ENCODE data around the gene DICER1. TPM values are rescaled to one million over a fixed set of nuclear protein-coding genes. Genes with fewer than 3 reads are reported as not detected.

DICER1 gene
- total and polyA plus RNA-seq, 2 experiments from 2014 or later, result 21.4 to 59.2 TPM

GRCh38 chr14:95185033-95185766, 27.9 kb upstream of the DICER1 start:
- Histone ChIP-seq H2AFZ (no peak overlapping the region), H4K20me1 (replicated peaks; ENCODE audit: insufficient read depth) (no peaks in the 10 kb centered on the region), H3K4me1 (ENCODE audit: insufficient read depth) (peaks cover 8% of the 10 kb centered on the region), H3K36me3 (ENCODE audit: insufficient read depth) (peaks cover 4% of the 10 kb centered on the region; the same call in 1 of the 2 replicates), H3K27me3 (ENCODE audit: insufficient read depth) (no peaks in the 10 kb centered on the region), H3F3A (replicated peaks; ENCODE audit: low read depth) (no peaks in the 10 kb centered on the region), H3K4me3 (no peak overlapping the region), H3K9me2 (ENCODE audit: insufficient read depth) (no peaks in the 10 kb centered on the region), H3K27ac (ENCODE audit: low read depth) (no peak overlapping the region), H3K4me2 (no peak overlapping the region), H3K79me2 (replicated peaks; ENCODE audit: insufficient read depth) (no peaks in the 10 kb centered on the region)
- no peak overlapping the region for H3K4me3 Mint-ChIP-seq
- DNase-seq (ENCODE audit: low spot score), result no peak
- ATAC-seq, result no peak
- H3K27me3 Mint-ChIP-seq (ENCODE audit: insufficient read depth, low read depth, poor library complexity), result no peaks in the 10 kb centered on the region
- H3K9me3 Mint-ChIP-seq, result peaks cover 16% of the 10 kb centered on the region; the same call in 2 of the 3 replicates
- peaks cover 24% of the 10 kb centered on the region for H3K4me1 Mint-ChIP-seq
- TF ChIP-seq CTCF (conservative IDR thresholded peaks at IDR 0.05; ENCODE audit: low read depth in 2 of 2) (no peak), NANOG (IDR thresholded peaks at IDR 0.05; ENCODE audit: borderline replicate concordance) (no peak), EZH2phosphoT487 (IDR thresholded peaks at IDR 0.05; ENCODE audit: unreplicated experiment) (no peak), ZNF114 (CRISPR knock-in tag; IDR thresholded peaks at IDR 0.05) (no peak), POLR2AphosphoS5 (IDR thresholded peaks at IDR 0.05; ENCODE audit: low read depth) (no peak), ETS1 (IDR thresholded peaks at IDR 0.05) (no peak), STAT1 (IDR thresholded peaks at IDR 0.05; ENCODE audit: unreplicated experiment) (no peak), CREB1 (CRISPR knock-in tag; IDR thresholded peaks at IDR 0.05; ENCODE audit: low read depth) (no peak)
- H3K36me3 Mint-ChIP-seq (ENCODE audit: low read depth), result peaks cover 10% of the 10 kb centered on the region
- no peak overlapping the region for H3K27ac Mint-ChIP-seq

DNA sequence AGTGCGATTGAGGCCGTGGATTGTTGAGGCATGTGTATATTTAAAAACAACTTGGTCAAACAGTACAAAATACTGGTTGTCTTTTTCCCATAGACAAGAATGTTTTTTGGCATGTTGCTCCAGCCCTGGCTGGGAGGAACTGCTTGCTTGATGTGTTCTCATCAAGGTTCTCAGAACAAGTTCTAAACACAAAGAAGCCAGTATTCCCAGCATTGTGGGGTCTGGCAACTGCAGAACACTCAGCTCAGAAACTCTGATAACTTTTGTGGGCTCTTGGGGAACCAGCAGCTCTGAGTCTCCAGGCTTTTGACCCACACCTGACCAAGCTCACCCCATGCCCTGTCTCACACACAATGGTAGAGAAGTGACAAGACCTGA, 27.1 kb upstream of the DICER1 start:
- Mint-ChIP-seq H3K27ac (no peak overlapping the region), H3K9me3 (peaks cover 16% of the 10 kb centered on the region; the same call in 2 of the 3 replicates), H3K4me3 (no peak overlapping the region), H3K36me3 (ENCODE audit: low read depth) (peaks cover 10% of the 10 kb centered on the region), H3K27me3 (ENCODE audit: insufficient read depth, low read depth, poor library complexity) (no peaks in the 10 kb centered on the region), H3K4me1 (peaks cover 27% of the 10 kb centered on the region)
- H4K20me1 ChIP-seq (replicated peaks; ENCODE audit: insufficient read depth), result no peaks in the 10 kb centered on the region
- H3K79me2 ChIP-seq (replicated peaks; ENCODE audit: insufficient read depth), result no peaks in the 10 kb centered on the region
- H3F3A ChIP-seq (replicated peaks; ENCODE audit: low read depth), result no peaks in the 10 kb centered on the region
- H3K4me2 ChIP-seq, result no peak overlapping the region
- no peaks in the 10 kb centered on the region for H3K27me3 ChIP-seq (ENCODE audit: insufficient read depth)
- no peak for ATAC-seq
- H3K36me3 ChIP-seq (ENCODE audit: insufficient read depth), result peaks cover 4% of the 10 kb centered on the region; the same call in 1 of the 2 replicates
- no peak overlapping the region for H3K27ac ChIP-seq (ENCODE audit: low read depth)
- DNase-seq (ENCODE audit: low spot score), result no peak
- no peak overlapping the region for H3K4me3 ChIP-seq
- H3K9me2 ChIP-seq (ENCODE audit: insufficient read depth), result no peaks in the 10 kb centered on the region
- peaks cover 8% of the 10 kb centered on the region for H3K4me1 ChIP-seq (ENCODE audit: insufficient read depth)
- H2AFZ ChIP-seq, result no peak overlapping the region
- TF ChIP-seq ETS1 (IDR thresholded peaks at IDR 0.05) (no peak), ZNF114 (CRISPR knock-in tag; IDR thresholded peaks at IDR 0.05) (no peak), CREB1 (CRISPR knock-in tag; IDR thresholded peaks at IDR 0.05; ENCODE audit: low read depth) (no peak), POLR2AphosphoS5 (IDR thresholded peaks at IDR 0.05; ENCODE audit: low read depth) (no peak), EZH2 (IDR thresholded peaks at IDR 0.05; ENCODE audit: low read depth, unreplicated experiment) (no peak), ZNF331 (CRISPR knock-in tag; IDR thresholded peaks at IDR 0.05; ENCODE audit: low read depth) (no peak), EZH2phosphoT487 (IDR thresholded peaks at IDR 0.05; ENCODE audit: unreplicated experiment) (no peak)
